Measurements from ENCODE around the gene CMC2. TPM values are rescaled to one million over a fixed set of nuclear protein-coding genes. Genes with fewer than 3 reads are reported as not detected.

The CMC2 gene
- total RNA-seq, 3 donors from 2014 or later: 27.5 to 38.5 (median 31.5) TPM

- Histone ChIP-seq H3K27ac (no peak overlapping the region), H3K9me3 (no peaks in the 10 kb centered on the region), H3K4me1 (peaks cover 0 to 4% of the 10 kb centered on the region in 2 donors), H3K36me3 (no peaks in the 10 kb centered on the region), H3K27me3 (no peaks in the 10 kb centered on the region), H3K4me3 (no peak overlapping the region)
- TF ChIP-seq POLR2AphosphoS5 (IDR thresholded peaks at IDR 0.05) (no peak), POLR2A (IDR thresholded peaks at IDR 0.05) (no peak), CTCF (IDR thresholded peaks at IDR 0.05) (no peak)
- DNase-seq (ENCODE audit: low spot score in 2 of 2): no peak
- intact Hi-C loops (cut with DNase I; ENCODE audit: low total_unique reads): no loop called here
Measured at GRCh38 chr16:81001330-81001729, 5.4 kb downstream of the CMC2 start.

- H3K4me3 ChIP-seq: no peak overlapping the region
- peaks cover 0 to 4% of the 10 kb centered on the region in 2 donors for H3K4me1 ChIP-seq
- no peak overlapping the region for H3K27ac ChIP-seq
- H3K27me3 ChIP-seq: no peaks in the 10 kb centered on the region
- DNase-seq (ENCODE audit: low spot score in 2 of 2): no peak
- no peaks in the 10 kb centered on the region for H3K36me3 ChIP-seq
- TF ChIP-seq CTCF (IDR thresholded peaks at IDR 0.05) (no peak), POLR2AphosphoS5 (IDR thresholded peaks at IDR 0.05) (no peak)
- no peaks in the 10 kb centered on the region for H3K9me3 ChIP-seq
- intact Hi-C loops (cut with DNase I; ENCODE audit: low total_unique reads): no loop called here
Measured at GRCh38 chr16:81000873-81001272, 5.8 kb downstream of the CMC2 start.

GRCh38 chr16:80997964-80998620 lies 8.6 kb downstream of the CMC2 start:
- DNase-seq (ENCODE audit: low spot score in 2 of 2): no peak
- intact Hi-C loops (cut with DNase I; ENCODE audit: low total_unique reads): no loop called here

GRCh38 chr16:80997139-80997798 lies 9.4 kb downstream of the CMC2 start:
- TF ChIP-seq POLR2AphosphoS5 (IDR thresholded peaks at IDR 0.05) (no peak), CTCF (IDR thresholded peaks at IDR 0.05) (no peak), POLR2A (IDR thresholded peaks at IDR 0.05) (no peak)
- Histone ChIP-seq H3K9me3 (no peaks in the 10 kb centered on the region), H3K4me1 (no peaks in the 10 kb centered on the region), H3K36me3 (no peaks in the 10 kb centered on the region), H3K27me3 (no peaks in the 10 kb centered on the region), H3K27ac (no peak overlapping the region), H3K4me3 (peak overlapping the region; percentile 12 to 20 (median 14))
- DNase-seq (ENCODE audit: low spot score in 2 of 2): no peak
- intact Hi-C loops (cut with DNase I; ENCODE audit: low total_unique reads): no loop called here

More at GRCh38 chr16:80997964-80998620, 8.6 kb downstream of the CMC2 start:
- Histone ChIP-seq H3K27me3 (no peaks in the 10 kb centered on the region), H3K4me3 (no peak overlapping the region), H3K36me3 (no peaks in the 10 kb centered on the region), H3K4me1 (no peaks in the 10 kb centered on the region), H3K9me3 (no peaks in the 10 kb centered on the region), H3K27ac (no peak overlapping the region)
- TF ChIP-seq CTCF (IDR thresholded peaks at IDR 0.05) (no peak), POLR2AphosphoS5 (IDR thresholded peaks at IDR 0.05) (no peak)

- no peaks in the 10 kb centered on the region for H3K27me3 ChIP-seq
- H3K4me1 ChIP-seq: no peaks in the 10 kb centered on the region
- H3K27ac ChIP-seq: no peak overlapping the region
- peak overlapping the region in 2 of 3 donors; percentile 14 to 20 for H3K4me3 ChIP-seq
- TF ChIP-seq CTCF (IDR thresholded peaks at IDR 0.05) (no peak), POLR2A (IDR thresholded peaks at IDR 0.05) (no peak), POLR2AphosphoS5 (IDR thresholded peaks at IDR 0.05) (no peak)
- intact Hi-C loops (cut with DNase I; ENCODE audit: low total_unique reads): no loop called here
- DNase-seq (ENCODE audit: low spot score in 2 of 2): no peak
- H3K9me3 ChIP-seq: no peaks in the 10 kb centered on the region
- no peaks in the 10 kb centered on the region for H3K36me3 ChIP-seq
Measured at GRCh38 chr16:80996688-80997138, 10.0 kb downstream of the CMC2 start.

All from breast epithelium (tissue), 4 donors.